Measurements from ENCODE around the gene BTD. TPM values are rescaled to one million over a fixed set of nuclear protein-coding genes. Genes with fewer than 3 reads are reported as not detected.

BTD gene
- total RNA-seq, 1 experiment from 2014 or later: 15.6 TPM

GRCh38 chr3:15690230-15690629 lies 88.7 kb downstream of the BTD start:
- intact Hi-C loops (cut with micrococcal nuclease; ENCODE audit: unreplicated experiment): no loop called here
- Histone ChIP-seq H3K27ac (no peak overlapping the region), H3K4me1 (replicated peaks; ENCODE audit: insufficient read depth) (no peaks in the 10 kb centered on the region), H3K4me3 (no peak overlapping the region), H3K36me3 (ENCODE audit: low read depth) (peaks cover 48% of the 10 kb centered on the region), H3K4me2 (no peak overlapping the region), H2AFZ (no peak overlapping the region), H3K79me2 (ENCODE audit: low read depth) (no peaks in the 10 kb centered on the region), H3K27me3 (ENCODE audit: insufficient read depth, low read depth) (no peaks in the 10 kb centered on the region), H3F3A (ENCODE audit: insufficient read depth, low read depth) (peaks cover 4% of the 10 kb centered on the region), H4K20me1 (ENCODE audit: insufficient read depth) (no peaks in the 10 kb centered on the region), H3K9me2 (ENCODE audit: insufficient read depth) (no peaks in the 10 kb centered on the region), H3K9me3 (ENCODE audit: insufficient read depth, low read depth) (no peaks in the 10 kb centered on the region)
- no TSS peak for BruUV-seq (replicated peaks)
- POLR2A ChIA-PET (ENCODE audit: unreplicated experiment): no interaction called here
- no peak for DNase-seq
- CTCF ChIA-PET: no interaction called here
- TF ChIP-seq EZH2 (IDR thresholded peaks at IDR 0.05; ENCODE audit: low read depth): no peak
- TF ChIP-seq, protein P1, sequence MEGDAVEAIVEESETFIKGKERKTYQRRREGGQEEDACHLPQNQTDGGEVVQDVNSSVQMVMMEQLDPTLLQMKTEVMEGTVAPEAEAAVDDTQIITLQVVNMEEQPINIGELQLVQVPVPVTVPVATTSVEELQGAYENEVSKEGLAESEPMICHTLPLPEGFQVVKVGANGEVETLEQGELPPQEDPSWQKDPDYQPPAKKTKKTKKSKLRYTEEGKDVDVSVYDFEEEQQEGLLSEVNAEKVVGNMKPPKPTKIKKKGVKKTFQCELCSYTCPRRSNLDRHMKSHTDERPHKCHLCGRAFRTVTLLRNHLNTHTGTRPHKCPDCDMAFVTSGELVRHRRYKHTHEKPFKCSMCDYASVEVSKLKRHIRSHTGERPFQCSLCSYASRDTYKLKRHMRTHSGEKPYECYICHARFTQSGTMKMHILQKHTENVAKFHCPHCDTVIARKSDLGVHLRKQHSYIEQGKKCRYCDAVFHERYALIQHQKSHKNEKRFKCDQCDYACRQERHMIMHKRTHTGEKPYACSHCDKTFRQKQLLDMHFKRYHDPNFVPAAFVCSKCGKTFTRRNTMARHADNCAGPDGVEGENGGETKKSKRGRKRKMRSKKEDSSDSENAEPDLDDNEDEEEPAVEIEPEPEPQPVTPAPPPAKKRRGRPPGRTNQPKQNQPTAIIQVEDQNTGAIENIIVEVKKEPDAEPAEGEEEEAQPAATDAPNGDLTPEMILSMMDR (conservative IDR thresholded peaks at IDR 0.05): no peak

- Histone ChIP-seq H4K20me1 (ENCODE audit: insufficient read depth) (no peaks in the 10 kb centered on the region), H3K36me3 (ENCODE audit: low read depth) (peaks cover 48% of the 10 kb centered on the region), H2AFZ (no peak overlapping the region), H3K9me2 (ENCODE audit: insufficient read depth) (no peaks in the 10 kb centered on the region), H3K9me3 (ENCODE audit: insufficient read depth, low read depth) (no peaks in the 10 kb centered on the region), H3K27ac (no peak overlapping the region), H3F3A (ENCODE audit: insufficient read depth, low read depth) (peaks cover 4% of the 10 kb centered on the region), H3K79me2 (ENCODE audit: low read depth) (no peaks in the 10 kb centered on the region), H3K4me2 (no peak overlapping the region), H3K27me3 (ENCODE audit: insufficient read depth, low read depth) (no peaks in the 10 kb centered on the region), H3K4me3 (no peak overlapping the region), H3K4me1 (replicated peaks; ENCODE audit: insufficient read depth) (no peaks in the 10 kb centered on the region)
- no peak for DNase-seq
- BruUV-seq (replicated peaks): no TSS peak
- ChIA-PET CTCF (no interaction called here), POLR2A (ENCODE audit: unreplicated experiment) (no interaction called here)
- intact Hi-C loops (cut with micrococcal nuclease; ENCODE audit: unreplicated experiment): no loop called here
- no peak for TF ChIP-seq EZH2 (IDR thresholded peaks at IDR 0.05; ENCODE audit: low read depth)
- TF ChIP-seq, protein P1 (conservative IDR thresholded peaks at IDR 0.05): no peak
Observed at GRCh38 chr3:15690748-15691147, 89.2 kb downstream of the BTD start.

DNA sequence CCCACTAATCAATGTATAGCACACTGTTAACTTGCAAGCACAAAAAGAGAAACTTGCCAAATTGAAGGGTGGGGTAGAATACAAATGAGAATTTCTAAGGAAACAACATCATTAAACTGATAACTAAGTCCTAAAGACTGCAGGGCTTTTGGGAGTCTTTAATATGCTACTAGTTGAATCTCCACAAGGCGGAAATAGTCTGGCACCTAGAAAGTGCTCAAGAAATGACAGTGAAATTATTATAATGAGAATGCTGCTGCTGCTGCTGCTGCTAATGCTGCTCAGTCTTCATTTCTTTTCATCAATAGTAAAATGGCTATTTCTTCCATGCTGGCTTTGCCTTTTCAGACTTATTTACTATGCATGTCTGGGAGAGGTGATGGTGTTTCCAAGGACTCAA lies 91.8 kb downstream of the BTD start:
- Histone ChIP-seq H3K27me3 (ENCODE audit: insufficient read depth, low read depth) (no peaks in the 10 kb centered on the region), H2AFZ (no peak overlapping the region), H3K79me2 (ENCODE audit: low read depth) (no peaks in the 10 kb centered on the region), H4K20me1 (ENCODE audit: insufficient read depth) (no peaks in the 10 kb centered on the region), H3K4me3 (no peak overlapping the region), H3F3A (ENCODE audit: insufficient read depth, low read depth) (peaks cover 4% of the 10 kb centered on the region), H3K9me3 (ENCODE audit: insufficient read depth, low read depth) (no peaks in the 10 kb centered on the region), H3K4me1 (replicated peaks; ENCODE audit: insufficient read depth) (no peaks in the 10 kb centered on the region), H3K36me3 (ENCODE audit: low read depth) (peaks cover 48% of the 10 kb centered on the region), H3K27ac (no peak overlapping the region), H3K9me2 (ENCODE audit: insufficient read depth) (no peaks in the 10 kb centered on the region), H3K4me2 (no peak overlapping the region)
- intact Hi-C loops (cut with micrococcal nuclease; ENCODE audit: unreplicated experiment): no loop called here
- no peak for TF ChIP-seq EZH2 (IDR thresholded peaks at IDR 0.05; ENCODE audit: low read depth)
- TF ChIP-seq, protein P1 (conservative IDR thresholded peaks at IDR 0.05): no peak
- no TSS peak for BruUV-seq (replicated peaks)
- POLR2A ChIA-PET (ENCODE audit: unreplicated experiment): no interaction called here
- CTCF ChIA-PET: no interaction called here
- DNase-seq: no peak
